A375 (cell line): ENCODE results near the gene SOCS6. TPM values are rescaled to one million over a fixed set of nuclear protein-coding genes. Genes with fewer than 3 reads are reported as not detected.

ENCODE experiments used
- total RNA-seq: library from RNA; depleted of rRNA; stranded (reverse); fragments of >200 nt; shearing (Covaris generic); gene quantifications from 2 replicates; pipeline ENCODE4 v1.2.3, GENCODE V29; 2014; rRNA removed

SOCS6 gene
- 18.0 and 18.4 TPM in 2 replicates for total RNA-seq

GRCh38 chr18:70288851-70289328, at the start of gene SOCS6:
TSS of gene SOCS6 (plus strand) at chr18:70289045. CDS start at chr18:70324669, 35,624 bp downstream.

Other genes starting within 250 kb of the SOCS6 start
- 9.1 and 11.1 TPM in 2 replicates for gene RTTN, start 83.4 kb upstream of the SOCS6 start, total RNA-seq